PC-9 (cell line): ENCODE results near the gene CACNA1D. TPM values are rescaled to one million over a fixed set of nuclear protein-coding genes. Genes with fewer than 3 reads are reported as not detected.
A peak's percentile ranks its signal among the peaks of the same experiment; 100 is the strongest.

ENCODE experiments used
- BruUV-seq: library from RNA; stranded (reverse); fragments of 400-500 nt; replicated peaks from 2 replicates; lab custom pipeline; 2021; lab: Mats Ljungman, UMichigan
- CTCF ChIA-PET: fragments of 300-600 bp; sonication (Branson Sonifier 250); formaldehyde crosslinking; loops from one replicate; lab custom pipeline; 2022; ENCODE audit warnings: antibody characterized with exemption; lab: Charles Lee
- POLR2A ChIA-PET: fragments of 300-600 bp; sonication (Branson Sonifier 250); formaldehyde crosslinking; loops from one replicate; lab custom pipeline; 2022; ENCODE audit warnings: antibody characterized with exemption; ENCODE audit not compliant: unreplicated experiment; lab: Charles Lee
- DNase-seq, 2 experiments: peaks; one replicate each; pipeline versions ENCODE4 v3.0.0 to v3.0.0-alpha.2; 2015 to 2022; ENCODE audit warnings: mixed read lengths in 1 of 2
- H2AFZ ChIP-seq: fragments of 200-600 bp; sonication (generic); 2 replicates; pipeline ENCODE4 v1.8.1; 2017; ENCODE audit warnings: antibody characterized with exemption
- H3F3A ChIP-seq: fragments of 200-600 bp; sonication (generic); 2 replicates; pipeline ENCODE4 v1.8.1; 2017; ENCODE audit warnings: antibody characterized with exemption, mild to moderate bottlenecking, low read depth; ENCODE audit not compliant: insufficient read depth
- H3K27ac ChIP-seq: fragments of 200-600 bp; sonication (generic); 2 replicates; pipeline ENCODE4 v1.6.1; 2016; ENCODE audit warnings: mixed run types
- H3K27me3 ChIP-seq: fragments of 200-600 bp; sonication (generic); 2 replicates; pipeline ENCODE4 v1.6.1; 2016; ENCODE audit warnings: low read depth, mixed run types; ENCODE audit not compliant: insufficient read depth
- H3K36me3 ChIP-seq: fragments of 200-600 bp; sonication (generic); 2 replicates; pipeline ENCODE4 v1.6.1; 2016; ENCODE audit warnings: low read depth, mixed run types
- H3K4me1 ChIP-seq: fragments of 200-600 bp; sonication (generic); replicated peaks from 2 replicates; pipeline ENCODE4 v1.6.1; 2016; ENCODE audit warnings: mixed run types; ENCODE audit not compliant: insufficient read depth
- H3K4me2 ChIP-seq: fragments of 200-600 bp; sonication (generic); 2 replicates; pipeline ENCODE4 v1.6.1; 2017; ENCODE audit warnings: mixed run types
- H3K4me3 ChIP-seq: fragments of 200-600 bp; sonication (generic); 2 replicates; pipeline ENCODE4 v1.6.1; 2016; ENCODE audit warnings: mixed run types
- H3K79me2 ChIP-seq: fragments of 200-600 bp; sonication (generic); 2 replicates; pipeline ENCODE4 v1.6.1; 2017; ENCODE audit warnings: low read depth, mixed run types
- H3K9me2 ChIP-seq: fragments of 200-600 bp; sonication (generic); 2 replicates; pipeline ENCODE4 v1.8.1; 2017; ENCODE audit warnings: mild to moderate bottlenecking; ENCODE audit not compliant: insufficient read depth
- H3K9me3 ChIP-seq: fragments of 200-600 bp; sonication (generic); 2 replicates; pipeline ENCODE4 v1.8.1; 2016; ENCODE audit warnings: low read depth; ENCODE audit not compliant: insufficient read depth
- H4K20me1 ChIP-seq: fragments of 200-600 bp; sonication (generic); 2 replicates; pipeline ENCODE4 v1.8.1; 2017; ENCODE audit not compliant: insufficient read depth
- CTCF ChIP-seq: fragments of 200-600 bp; sonication (generic); conservative IDR thresholded peaks from 2 replicates; pipeline ENCODE4 v1.6.1; 2017; ENCODE audit warnings: mixed run types, antibody characterized with exemption, mild to moderate bottlenecking, moderate library complexity
- EZH2 ChIP-seq: fragments of 200-600 bp; sonication (generic); IDR thresholded peaks from 2 replicates; pipeline ENCODE4 v1.8.0; 2017; ENCODE audit warnings: antibody characterized with exemption, low read depth
- intact Hi-C: fragments of 100-400 bp; cut with micrococcal nuclease; formaldehyde crosslinking; loops from one replicate; pipeline ENCODE4 v1.10.0; 2022; ENCODE audit not compliant: unreplicated experiment
- total RNA-seq: library from RNA; stranded (reverse); gene quantifications from 2 replicates; pipeline ENCODE4 v1.2.3, GENCODE V29; 2021

CACNA1D gene
- total RNA-seq, 1 experiment from 2014 or later: not detected

- no peak for DNase-seq
- no TSS peak for BruUV-seq
- no peak for TF ChIP-seq EZH2
- TF ChIP-seq CTCF: no peak
- Histone ChIP-seq H3K36me3 (no peaks in the 10 kb centered on the region), H3F3A (no peaks in the 10 kb centered on the region), H3K79me2 (no peaks in the 10 kb centered on the region), H3K27ac (no peak overlapping the region), H3K4me2 (no peak overlapping the region), H3K9me3 (no peaks in the 10 kb centered on the region), H3K27me3 (peaks cover 51% of the 10 kb centered on the region), H3K9me2 (no peaks in the 10 kb centered on the region), H4K20me1 (no peaks in the 10 kb centered on the region), H3K4me3 (no peak overlapping the region), H3K4me1 (no peaks in the 10 kb centered on the region), H2AFZ (no peak overlapping the region)
- POLR2A ChIA-PET: no interaction called here
- intact Hi-C loops: no loop called here
- CTCF ChIA-PET: interaction anchor here (0.6 kb wide), 1 partner anchor 416 kb away, joined by 3 read pairs; no protein-coding TSS in a partner anchor
Measured at GRCh38 chr3:53708001-53708621, 213.7 kb downstream of the CACNA1D start.

DNA sequence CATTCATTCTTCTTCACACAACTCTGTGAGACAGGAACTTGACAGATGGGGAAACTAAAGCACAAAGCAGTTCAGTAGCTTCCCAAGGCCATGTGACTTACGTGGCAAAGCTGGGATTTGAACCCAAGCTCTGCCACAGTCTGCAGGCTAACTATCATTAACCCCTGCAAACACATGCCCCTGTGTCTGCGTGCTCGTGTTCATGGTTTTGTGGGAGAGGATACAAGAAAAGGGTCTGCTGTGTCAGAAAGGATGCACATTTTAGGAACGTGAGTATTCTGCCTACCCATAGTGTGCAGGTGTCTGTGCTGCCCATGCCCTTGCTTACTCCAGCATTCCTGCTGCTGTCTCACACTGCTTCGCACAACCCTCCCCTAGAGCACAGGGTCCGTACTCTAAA is 214.8 kb downstream of the CACNA1D start:
- no TSS peak for BruUV-seq
- no peak overlapping the region for H3K4me3 ChIP-seq
- DNase-seq: no peak

GRCh38 chr3:53709860-53710674 is 215.7 kb downstream of the CACNA1D start:
- H3K4me1 ChIP-seq: no peaks in the 10 kb centered on the region
- no peak overlapping the region for H3K4me2 ChIP-seq
- peak; percentile 51 to 54 for DNase-seq
- peaks cover 41% of the 10 kb centered on the region for H3K27me3 ChIP-seq
- ChIA-PET POLR2A (interaction anchor here (0.5 kb wide), 1 partner anchor 488 kb away, joined by 3 read pairs; no protein-coding TSS in a partner anchor), CTCF (interaction anchor here (0.6 kb wide), 1 partner anchor 42 kb away, joined by 3 read pairs; no protein-coding TSS in a partner anchor)
- H3K9me3 ChIP-seq: no peaks in the 10 kb centered on the region
- H4K20me1 ChIP-seq: no peaks in the 10 kb centered on the region
- H3K79me2 ChIP-seq: no peaks in the 10 kb centered on the region
- intact Hi-C loops: loop anchor here (1.0 to 10.0 kb wide), 3 partner anchors 335 to 596 kb away; no protein-coding TSS in a partner anchor
- no TSS peak for BruUV-seq
- no peak overlapping the region for H3K27ac ChIP-seq
- no peak overlapping the region for H3K4me3 ChIP-seq
- H2AFZ ChIP-seq: no peak overlapping the region
- no peaks in the 10 kb centered on the region for H3K36me3 ChIP-seq
- TF ChIP-seq CTCF (peak; percentile 73), EZH2 (no peak)
- H3F3A ChIP-seq: no peaks in the 10 kb centered on the region
- H3K9me2 ChIP-seq: no peaks in the 10 kb centered on the region

More for the DNA sequence above, 214.8 kb downstream of the CACNA1D start:
- H3K27me3 ChIP-seq: peaks cover 42% of the 10 kb centered on the region
- H3K27ac ChIP-seq: no peak overlapping the region
- intact Hi-C loops: no loop called here
- no peak for TF ChIP-seq EZH2
- no peak overlapping the region for H2AFZ ChIP-seq
- H3K4me2 ChIP-seq: no peak overlapping the region
- no peaks in the 10 kb centered on the region for H3K9me3 ChIP-seq
- no peaks in the 10 kb centered on the region for H3K36me3 ChIP-seq
- H3K79me2 ChIP-seq: no peaks in the 10 kb centered on the region
- H3F3A ChIP-seq: no peaks in the 10 kb centered on the region
- no peaks in the 10 kb centered on the region for H3K9me2 ChIP-seq
- H4K20me1 ChIP-seq: no peaks in the 10 kb centered on the region
- POLR2A ChIA-PET: no interaction called here
- CTCF ChIA-PET: no interaction called here
- no peaks in the 10 kb centered on the region for H3K4me1 ChIP-seq
